Measurements from ENCODE around the gene HSPA12A. TPM values are rescaled to one million over a fixed set of nuclear protein-coding genes. Genes with fewer than 3 reads are reported as not detected.

The HSPA12A gene
- total RNA-seq, 4 donors from 2014 or later: 20.2 to 55.1 (median 32.5) TPM

GRCh38 chr10:116664631-116665030, 77.7 kb downstream of the HSPA12A start:
- ATAC-seq (ENCODE audit: low FRiP score) (no peak), DNase-seq (ENCODE audit: low spot score) (no peak)
- no peak for TF ChIP-seq CTCF (IDR thresholded peaks at IDR 0.05)

- ATAC-seq (ENCODE audit: low FRiP score) (no peak), DNase-seq (ENCODE audit: low spot score) (no peak)
- no peak for TF ChIP-seq CTCF (IDR thresholded peaks at IDR 0.05)
These were observed 79.0 kb downstream of the HSPA12A start for GRCh38 chr10:116663342-116663741.

- no peak for TF ChIP-seq CTCF (IDR thresholded peaks at IDR 0.05)
- DNase-seq (ENCODE audit: low spot score) (no peak), ATAC-seq (ENCODE audit: low FRiP score) (no peak)
These were observed 81.5 kb downstream of the HSPA12A start for GRCh38 chr10:116660860-116661259.

- DNase-seq (ENCODE audit: low spot score): no peak
- TF ChIP-seq CTCF (IDR thresholded peaks at IDR 0.05): no peak
- ATAC-seq (ENCODE audit: low FRiP score): no peak
These were observed 83.2 kb downstream of the HSPA12A start for GRCh38 chr10:116659049-116659670.

GRCh38 chr10:116657863-116658551, 84.4 kb downstream of the HSPA12A start:
- no peak for ATAC-seq (ENCODE audit: low FRiP score)
- DNase-seq (ENCODE audit: low spot score): no peak
- no peak for TF ChIP-seq CTCF (IDR thresholded peaks at IDR 0.05)

- no peak for TF ChIP-seq CTCF (IDR thresholded peaks at IDR 0.05)
- no peak for DNase-seq (ENCODE audit: low spot score)
- ATAC-seq (ENCODE audit: low FRiP score): no peak
These were observed 86.3 kb downstream of the HSPA12A start for GRCh38 chr10:116656044-116656443.

GRCh38 chr10:116655568-116655967, 86.8 kb downstream of the HSPA12A start:
- no peak for TF ChIP-seq CTCF (IDR thresholded peaks at IDR 0.05)
- ATAC-seq (ENCODE audit: low FRiP score): no peak
- no peak for DNase-seq (ENCODE audit: low spot score)
